Measurements from ENCODE around the gene BCL7C. TPM values are rescaled to one million over a fixed set of nuclear protein-coding genes. Genes with fewer than 3 reads are reported as not detected.

Gene BCL7C
- total and polyA plus RNA-seq, 2 of the 13 experiments (the other 11 are each of a cell fraction or from before 2014, with no cell fraction given) = 17.7 to 33.8 TPM

GRCh38 chr16:30844671-30845449, 49.0 kb downstream of the BCL7C start (continued):
- TF ChIP-seq ZEB1 (IDR thresholded peaks at IDR 0.05; ENCODE audit: insufficient replicate concordance, low read depth) (no peak), THAP8 (CRISPR knock-in tag; IDR thresholded peaks at IDR 0.05; ENCODE audit: borderline replicate concordance) (no peak; the same call in 1 of the 2 replicates), CREB1 (IDR thresholded peaks at IDR 0.05) (0 out of 2 replicates have a peak, but pooled peaks have one; percentile 34), CREB1 (CRISPR knock-in tag; IDR thresholded peaks at IDR 0.05) (no peak), ZNF782 (CRISPR knock-in tag; IDR thresholded peaks at IDR 0.05; ENCODE audit: borderline replicate concordance) (no peak), FOXM1 (CRISPR knock-in tag; IDR thresholded peaks at IDR 0.05) (no peak), SMAD3 (CRISPR knock-in tag; IDR thresholded peaks at IDR 0.05) (peak; percentile 83; the same call in 1 of the 2 replicates), ZNF232 (CRISPR knock-in tag; IDR thresholded peaks at IDR 0.05; ENCODE audit: borderline replicate concordance) (peak; percentile 53; the same call in 1 of the 2 replicates), CENPBD1 (CRISPR knock-in tag; IDR thresholded peaks at IDR 0.05; ENCODE audit: borderline replicate concordance, low read depth) (no peak), BRF2 (CRISPR knock-in tag; IDR thresholded peaks at IDR 0.05) (no peak), SMYD3 (CRISPR knock-in tag; IDR thresholded peaks at IDR 0.05) (0 out of 2 replicates have a peak, but pooled peaks have one; percentile 72), ZNF501 (CRISPR knock-in tag; IDR thresholded peaks at IDR 0.05) (peak; percentile 89), ZNF709 (CRISPR knock-in tag; IDR thresholded peaks at IDR 0.05) (no peak; the same call in 1 of the 2 replicates), GMEB2 (CRISPR knock-in tag; IDR thresholded peaks at IDR 0.05; ENCODE audit: low read depth) (no peak; the same call in 1 of the 2 replicates), ATF3 (CRISPR knock-in tag; IDR thresholded peaks at IDR 0.05) (0 out of 2 replicates have a peak, but pooled peaks have one; percentile 23), CCDC6 (CRISPR knock-in tag; IDR thresholded peaks at IDR 0.05) (no peak), ZNF260 (CRISPR knock-in tag; IDR thresholded peaks at IDR 0.05; ENCODE audit: borderline replicate concordance, low read depth) (no peak), ZNF580 (CRISPR knock-in tag; IDR thresholded peaks at IDR 0.05; ENCODE audit: borderline replicate concordance, low read depth) (peak; percentile 77; the same call in 1 of the 2 replicates), CSRNP2 (CRISPR knock-in tag; conservative IDR thresholded peaks at IDR 0.05; ENCODE audit: low read depth) (no peak), ZNF768 (CRISPR knock-in tag; IDR thresholded peaks at IDR 0.05) (no peak), SNAPC2 (CRISPR knock-in tag; IDR thresholded peaks at IDR 0.05) (no peak), ZBTB38 (CRISPR knock-in tag; IDR thresholded peaks at IDR 0.05) (peak; percentile 61; the same call in 1 of the 2 replicates), ZFP36 (IDR thresholded peaks at IDR 0.05; ENCODE audit: borderline replicate concordance, low read depth, low read length, partially characterized antibody) (no peak), ZNF75D (CRISPR knock-in tag; IDR thresholded peaks at IDR 0.05; ENCODE audit: borderline replicate concordance) (no peak)

Data from HepG2 (cell line).